H9 (cell line): ENCODE measurements around the gene PSMD1. TPM values are rescaled to one million over a fixed set of nuclear protein-coding genes. Genes with fewer than 3 reads are reported as not detected.

Experiments used
- DNase-seq: peaks from one replicate; pipeline ENCODE4 v3.0.0-alpha.2; 2017
- H2AFZ ChIP-seq: one replicate; pipeline ENCODE4 v1.6.1; 2013; ENCODE audit warnings: mild to moderate bottlenecking, low read length, control low read depth, moderate library complexity
- H2AK5ac ChIP-seq: 2 replicates; pipeline ENCODE4 v1.6.1; 2013; ENCODE audit warnings: low read length, control low read depth, mixed read lengths; ENCODE audit not compliant: insufficient read length
- H2BK120ac ChIP-seq: one replicate; pipeline ENCODE4 v1.6.1; 2013; ENCODE audit warnings: low read depth, mild to moderate bottlenecking, low read length, control low read depth, inconsistent platforms; ENCODE audit not compliant: poor library complexity, severe bottlenecking
- H2BK12ac ChIP-seq: 2 replicates; pipeline ENCODE4 v1.6.1; 2013; ENCODE audit warnings: low read length, control low read depth, mixed read lengths, low read depth; ENCODE audit not compliant: insufficient read length
- H2BK15ac ChIP-seq: 2 replicates; pipeline ENCODE4 v1.6.1; 2013; ENCODE audit warnings: low read depth, low read length, control low read depth
- H2BK20ac ChIP-seq: one replicate; pipeline ENCODE4 v1.6.1; 2013; ENCODE audit warnings: low read depth, mild to moderate bottlenecking, low read length, control low read depth, inconsistent platforms; ENCODE audit not compliant: poor library complexity, severe bottlenecking
- H2BK5ac ChIP-seq: 2 replicates; pipeline ENCODE4 v1.6.1; 2013; ENCODE audit warnings: low read length, control low read depth, mixed read lengths; ENCODE audit not compliant: insufficient read length
- H3K14ac ChIP-seq: 2 replicates; pipeline ENCODE4 v1.6.1; 2013; ENCODE audit warnings: low read length, control low read depth; ENCODE audit not compliant: insufficient read depth
- H3K18ac ChIP-seq: 2 replicates; pipeline ENCODE4 v1.6.1; 2013; ENCODE audit warnings: low read depth, mild to moderate bottlenecking, mixed read lengths, low read length, control low read depth; ENCODE audit not compliant: insufficient read length
- H3K23ac ChIP-seq: 2 replicates; pipeline ENCODE4 v1.6.1; 2013; ENCODE audit warnings: low read length, control low read depth, mixed read lengths, low read depth; ENCODE audit not compliant: insufficient read length
- H3K23me2 ChIP-seq: 2 replicates; pipeline ENCODE4 v1.6.1; 2013; ENCODE audit warnings: low read depth, mild to moderate bottlenecking, mixed read lengths, low read length, control low read depth; ENCODE audit not compliant: insufficient read length, poor library complexity, severe bottlenecking
- H3K27ac ChIP-seq: 2 replicates; pipeline ENCODE4 v1.5.1; 2013; ENCODE audit warnings: low read length, control low read depth, mixed read lengths, low read depth; ENCODE audit not compliant: insufficient read length
- H3K27me3 ChIP-seq: 2 replicates; pipeline ENCODE4 v1.6.1; 2013; ENCODE audit warnings: low read length, control low read depth, inconsistent platforms; ENCODE audit not compliant: insufficient read depth
- H3K4ac ChIP-seq: 2 replicates; pipeline ENCODE4 v1.6.1; 2013; ENCODE audit warnings: low read depth, mild to moderate bottlenecking, control low read depth, inconsistent platforms, low read length, moderate library complexity
- H3K4me1 ChIP-seq: 2 replicates; pipeline ENCODE4 v1.6.1; 2013; ENCODE audit warnings: low read length, control low read depth, inconsistent platforms; ENCODE audit not compliant: insufficient read depth
- H3K4me2 ChIP-seq: 2 replicates; pipeline ENCODE4 v1.6.1; 2013; ENCODE audit warnings: low read length, control low read depth, mixed read lengths; ENCODE audit not compliant: insufficient read length, insufficient read depth
- H3K56ac ChIP-seq: 2 replicates; pipeline ENCODE4 v1.6.1; 2013; ENCODE audit warnings: low read depth, mild to moderate bottlenecking, mixed read lengths, low read length, control low read depth; ENCODE audit not compliant: insufficient read length
- H3K79me1 ChIP-seq: 2 replicates; pipeline ENCODE4 v1.6.1; 2013; ENCODE audit warnings: low read depth, mild to moderate bottlenecking, moderate library complexity, low read length, control low read depth, inconsistent platforms; ENCODE audit not compliant: insufficient read depth, poor library complexity, severe bottlenecking
- H3K79me2 ChIP-seq: 2 replicates; pipeline ENCODE4 v1.6.1; 2013; ENCODE audit warnings: low read length, control low read depth, inconsistent platforms; ENCODE audit not compliant: insufficient read depth
- H3K9ac ChIP-seq: 2 replicates; pipeline ENCODE4 v1.6.1; 2013; ENCODE audit warnings: low read length, control low read depth, mixed read lengths; ENCODE audit not compliant: insufficient read length; ENCODE audit errors: extremely low read depth
- H3K9me3 ChIP-seq: one replicate; pipeline ENCODE4 v1.6.1; 2013; ENCODE audit warnings: low read depth, low read length, inconsistent platforms; ENCODE audit not compliant: control insufficient read depth
- H3T11ph ChIP-seq: one replicate; pipeline ENCODE4 v1.6.1; 2013; ENCODE audit warnings: mild to moderate bottlenecking, low read length, control low read depth, inconsistent platforms
- H4K20me1 ChIP-seq: one replicate; pipeline ENCODE4 v1.6.1; 2013; ENCODE audit not compliant: control insufficient read depth, insufficient read length, insufficient read depth
- H4K5ac ChIP-seq: 2 replicates; pipeline ENCODE4 v1.6.1; 2013; ENCODE audit warnings: low read depth, mild to moderate bottlenecking, mixed read lengths, low read length, control low read depth; ENCODE audit not compliant: insufficient read length
- H4K8ac ChIP-seq: replicated peaks from 2 replicates; pipeline ENCODE4 v1.6.1; 2013; ENCODE audit warnings: low read length, control low read depth, mixed read lengths, low read depth; ENCODE audit not compliant: insufficient read length
- H4K91ac ChIP-seq: 2 replicates; pipeline ENCODE4 v1.6.1; 2013; ENCODE audit warnings: low read depth, mild to moderate bottlenecking, moderate library complexity, mixed read lengths, low read length, control low read depth; ENCODE audit not compliant: insufficient read length
- H3K27ac Mint-ChIP-seq, 3 experiments: 2 replicates in 2 of 3; 3 replicates in 1 of 3; pipeline ENCODE4 v1.8.0; 2020 to 2021; ENCODE audit warnings: mixed read lengths in 3 of 3, mild to moderate bottlenecking in 1 of 3, moderate library complexity in 1 of 3
- H3K27me3 Mint-ChIP-seq: 2 replicates; pipeline ENCODE4 v1.8.0; 2021; ENCODE audit warnings: low read depth, mild to moderate bottlenecking, moderate library complexity, mixed read lengths
- H3K36me3 Mint-ChIP-seq, 3 experiments: 2 replicates in 2 of 3; 3 replicates in 1 of 3; pipeline ENCODE4 v1.8.0; 2020 to 2021; ENCODE audit warnings: low read depth in 3 of 3, mixed read lengths in 3 of 3; ENCODE audit not compliant: insufficient read depth in 1 of 3
- H3K4me1 Mint-ChIP-seq, 2 experiments: 2 replicates each; pipeline ENCODE4 v1.8.0; 2020; ENCODE audit warnings: mixed read lengths in 2 of 2
- H3K4me3 Mint-ChIP-seq, 2 experiments: 2 replicates in 1 of 2; 3 replicates in 1 of 2; pipeline ENCODE4 v1.8.0; 2020 to 2021; ENCODE audit warnings: mild to moderate bottlenecking in 2 of 2, mixed read lengths in 2 of 2, moderate library complexity in 1 of 2
- H3K9me3 Mint-ChIP-seq, 2 experiments: 2 replicates in 1 of 2; 3 replicates in 1 of 2; pipeline ENCODE4 v1.8.0; 2020; ENCODE audit warnings: mild to moderate bottlenecking in 2 of 2, mixed read lengths in 2 of 2, moderate library complexity in 1 of 2
- WGBS: extraction: QIAGEN DNeasy Blood & Tissue Kit; methylation state at CpG from one replicate; pipeline ENCODE4 v1.1.7; 2013; ENCODE audit warnings: missing lambda C conversion rate, low lambda C conversion rate, mixed read lengths; ENCODE audit not compliant: insufficient read length; ENCODE audit errors: extremely low coverage; 5-methylcytosine and 5-hydroxymethylcytosine counted together
- total RNA-seq: library from RNA; stranded (reverse); gene quantifications from 2 replicates; pipeline ENCODE4 v1.2.1, GENCODE V29; 2021
- TF ChIP-seq, protein P1 (sequence below): fragments of 200-600 bp; sonication (generic); conservative IDR thresholded peaks from 3 replicates; pipeline ENCODE4 v1.8.0; 2021; ENCODE audit warnings: antibody characterized with exemption, mild to moderate bottlenecking

Gene PSMD1
- total RNA-seq, 1 experiment from 2014 or later = 166 TPM

DNA sequence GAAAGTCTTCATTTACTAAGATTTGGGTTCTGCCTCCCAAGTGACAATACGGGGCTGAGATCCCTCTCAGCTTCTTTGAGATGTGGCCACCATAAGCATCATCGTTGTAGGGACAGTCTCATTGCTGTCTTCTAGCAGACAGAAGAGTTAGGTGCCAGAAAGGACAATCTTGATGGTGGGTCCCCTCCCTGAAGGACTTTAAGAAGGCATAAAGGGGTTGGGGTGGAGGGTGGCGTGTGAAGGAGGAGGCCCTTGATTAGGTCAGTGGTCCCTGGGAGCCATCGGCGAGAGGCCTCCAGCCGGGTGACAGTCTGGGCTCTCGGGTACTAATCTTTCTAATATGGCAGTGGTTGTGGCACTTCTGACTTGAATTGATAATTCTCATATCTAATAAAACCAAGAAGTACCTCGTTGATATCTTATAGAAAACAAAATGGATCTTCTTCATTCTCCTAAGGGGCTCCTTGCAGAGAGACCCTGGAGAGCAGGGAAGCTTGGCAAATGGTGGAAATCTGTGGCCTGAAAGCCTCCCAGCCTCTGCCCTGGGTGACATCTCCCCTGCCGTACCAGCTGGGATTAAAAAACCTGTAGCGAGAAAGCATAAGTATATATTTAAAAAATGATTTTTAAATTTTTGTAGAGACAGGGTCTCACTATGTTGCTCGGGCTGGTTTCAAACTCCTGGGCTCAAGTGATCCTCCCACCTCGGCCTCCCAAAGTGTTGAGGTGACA lies 7.2 kb upstream of the PSMD1 start:
- no peak overlapping the region for H3K4ac ChIP-seq
- H2BK20ac ChIP-seq = no peak overlapping the region
- no peak overlapping the region for H2AFZ ChIP-seq
- no peak overlapping the region for H3K56ac ChIP-seq
- Mint-ChIP-seq H3K9me3 (no peaks in the 10 kb centered on the region), H3K4me3 (no peak overlapping the region), H3K27me3 (peaks cover 57% of the 10 kb centered on the region), H3K4me1 (peaks cover 4 to 12% of the 10 kb centered on the region in 2 experiments; a peak in 2 of 4 replicates), H3K27ac (no peak overlapping the region), H3K36me3 (no peaks in the 10 kb centered on the region)
- no peaks in the 10 kb centered on the region for H3K79me2 ChIP-seq
- no peak overlapping the region for H2BK120ac ChIP-seq
- H3K23ac ChIP-seq = no peak overlapping the region
- H2AK5ac ChIP-seq = no peak overlapping the region
- no peak overlapping the region for H3K14ac ChIP-seq
- no peaks in the 10 kb centered on the region for H4K20me1 ChIP-seq
- no peaks in the 10 kb centered on the region for H3K79me1 ChIP-seq
- no peaks in the 10 kb centered on the region for H3K9me3 ChIP-seq
- H3K27ac ChIP-seq = no peak overlapping the region
- H2BK5ac ChIP-seq = no peak overlapping the region
- H2BK15ac ChIP-seq = no peak overlapping the region
- H3T11ph ChIP-seq = no peak overlapping the region
- no peak overlapping the region for H3K9ac ChIP-seq
- H4K91ac ChIP-seq = no peak overlapping the region
- no peak for DNase-seq
- peaks cover 1% of the 10 kb centered on the region; the same call in 1 of the 2 replicates for H3K27me3 ChIP-seq
- H4K8ac ChIP-seq = no peak overlapping the region
- no peaks in the 10 kb centered on the region for H3K23me2 ChIP-seq
- H3K4me2 ChIP-seq = no peak overlapping the region
- H3K4me1 ChIP-seq = no peaks in the 10 kb centered on the region
- no peak overlapping the region for H4K5ac ChIP-seq
- H3K18ac ChIP-seq = no peak overlapping the region
- WGBS = no CpG with 5 or more reads among the region's 12 CpGs
- TF ChIP-seq, protein P1, sequence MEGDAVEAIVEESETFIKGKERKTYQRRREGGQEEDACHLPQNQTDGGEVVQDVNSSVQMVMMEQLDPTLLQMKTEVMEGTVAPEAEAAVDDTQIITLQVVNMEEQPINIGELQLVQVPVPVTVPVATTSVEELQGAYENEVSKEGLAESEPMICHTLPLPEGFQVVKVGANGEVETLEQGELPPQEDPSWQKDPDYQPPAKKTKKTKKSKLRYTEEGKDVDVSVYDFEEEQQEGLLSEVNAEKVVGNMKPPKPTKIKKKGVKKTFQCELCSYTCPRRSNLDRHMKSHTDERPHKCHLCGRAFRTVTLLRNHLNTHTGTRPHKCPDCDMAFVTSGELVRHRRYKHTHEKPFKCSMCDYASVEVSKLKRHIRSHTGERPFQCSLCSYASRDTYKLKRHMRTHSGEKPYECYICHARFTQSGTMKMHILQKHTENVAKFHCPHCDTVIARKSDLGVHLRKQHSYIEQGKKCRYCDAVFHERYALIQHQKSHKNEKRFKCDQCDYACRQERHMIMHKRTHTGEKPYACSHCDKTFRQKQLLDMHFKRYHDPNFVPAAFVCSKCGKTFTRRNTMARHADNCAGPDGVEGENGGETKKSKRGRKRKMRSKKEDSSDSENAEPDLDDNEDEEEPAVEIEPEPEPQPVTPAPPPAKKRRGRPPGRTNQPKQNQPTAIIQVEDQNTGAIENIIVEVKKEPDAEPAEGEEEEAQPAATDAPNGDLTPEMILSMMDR = no peak
- H2BK12ac ChIP-seq = no peak overlapping the region
